ENCODE results near the gene SERHL2. TPM values are rescaled to one million over a fixed set of nuclear protein-coding genes. Genes with fewer than 3 reads are reported as not detected.
"Not testable (repeated sequence)": the region's sequence is repeated elsewhere in the genome, so short reads cannot be mapped to it uniquely, and the experiment has no call there.

The SERHL2 gene
- polyA plus RNA-seq, 1 donor (not counting 4 experiments of a cell fraction or from before 2014, with no cell fraction given): 2.5 TPM

- peaks cover 3 to 6% of the 10 kb centered on the region in 2 experiments for H3K36me3 ChIP-seq (ENCODE audit: control insufficient read depth in 2 of 2, extremely low read depth in 1 of 2, insufficient read depth in 2 of 2, low read length in 2 of 2)
- FAIRE-seq (no peak), DNase-seq (ENCODE audit: low read depth, low spot score) (no peak)
- H3K27me3 ChIP-seq (ENCODE audit: control insufficient read depth, extremely low read depth, insufficient read depth, low read length): no peaks in the 10 kb centered on the region
- no peaks in the 10 kb centered on the region for H3K9me3 ChIP-seq (ENCODE audit: control insufficient read depth, low read depth, low read length)
- no peaks in the 10 kb centered on the region for H4K20me1 ChIP-seq (ENCODE audit: control insufficient read depth, extremely low read depth, insufficient read depth, low read length)
- peaks cover 5% of the 10 kb centered on the region for H3K4me1 ChIP-seq (ENCODE audit: control insufficient read depth, extremely low read depth, insufficient read depth, low read length)
- H3K9ac ChIP-seq (ENCODE audit: control insufficient read depth, extremely low read depth, insufficient read depth, low read length): no peak overlapping the region
- peaks cover 31% of the 10 kb centered on the region for H3K79me2 ChIP-seq (ENCODE audit: control insufficient read depth, insufficient read depth, low read length)
- dilution Hi-C loops (cut with MboI; ENCODE audit: extremely low pct_ligation_motif_present, low sequenced_read_pairs): no loop called here
- H3K27ac ChIP-seq (ENCODE audit: control insufficient read depth, insufficient read depth, low read length): no peak overlapping the region
- TF ChIP-seq EZH2 (IDR thresholded peaks at IDR 0.05; ENCODE audit: low read length) (no peak), CTCF (optimal IDR thresholded peaks at IDR 0.05 in 1 of 3, IDR thresholded peaks at IDR 0.05 in 1 of 3, conservative IDR thresholded peaks at IDR 0.05 in 1 of 3; ENCODE audit: extremely low read depth in 1 of 3, insufficient read depth in 2 of 3, low read length in 3 of 3) (no peak)
- no peak overlapping the region for H3K4me3 ChIP-seq (ENCODE audit: control insufficient read depth in 2 of 3, extremely low read depth in 1 of 3, insufficient read depth in 2 of 3, low read depth in 1 of 3, low read length in 3 of 3)
- H3K9me1 ChIP-seq (ENCODE audit: control insufficient read depth, extremely low read depth, insufficient read depth, low read length): no peaks in the 10 kb centered on the region
- no peak overlapping the region for H3K4me2 ChIP-seq (ENCODE audit: control insufficient read depth, extremely low read depth, insufficient read depth, low read depth, low read length)
- no peak overlapping the region for H2AFZ ChIP-seq (ENCODE audit: control insufficient read depth, low read length)
These were observed 37.9 kb upstream of the SERHL2 start for GRCh38 chr22:42515896-42516295.

GRCh38 chr22:42517103-42517502, 36.7 kb upstream of the SERHL2 start:
- H3K4me1 ChIP-seq (ENCODE audit: control insufficient read depth, extremely low read depth, insufficient read depth, low read length); DNase-seq (ENCODE audit: low read depth, low spot score); dilution Hi-C loops (cut with MboI; ENCODE audit: extremely low pct_ligation_motif_present, low sequenced_read_pairs); H4K20me1 ChIP-seq (ENCODE audit: control insufficient read depth, extremely low read depth, insufficient read depth, low read length); H3K4me2 ChIP-seq (ENCODE audit: control insufficient read depth, extremely low read depth, insufficient read depth, low read depth, low read length); H3K27ac ChIP-seq (ENCODE audit: control insufficient read depth, insufficient read depth, low read length); H2AFZ ChIP-seq (ENCODE audit: control insufficient read depth, low read length); H3K9ac ChIP-seq (ENCODE audit: control insufficient read depth, extremely low read depth, insufficient read depth, low read length); H3K9me3 ChIP-seq (ENCODE audit: control insufficient read depth, low read depth, low read length); FAIRE-seq; H3K36me3 ChIP-seq (ENCODE audit: control insufficient read depth in 2 of 2, extremely low read depth in 1 of 2, insufficient read depth in 2 of 2, low read length in 2 of 2); H3K27me3 ChIP-seq (ENCODE audit: control insufficient read depth, extremely low read depth, insufficient read depth, low read length); H3K9me1 ChIP-seq (ENCODE audit: control insufficient read depth, extremely low read depth, insufficient read depth, low read length); H3K4me3 ChIP-seq (ENCODE audit: control insufficient read depth in 2 of 3, extremely low read depth in 1 of 3, insufficient read depth in 2 of 3, low read depth in 1 of 3, low read length in 3 of 3): not testable (repeated sequence)
- peaks cover 31% of the 10 kb centered on the region for H3K79me2 ChIP-seq (ENCODE audit: control insufficient read depth, insufficient read depth, low read length)

- H3K36me3 ChIP-seq (ENCODE audit: control insufficient read depth in 2 of 2, extremely low read depth in 1 of 2, insufficient read depth in 2 of 2, low read length in 2 of 2); H3K9me3 ChIP-seq (ENCODE audit: control insufficient read depth, low read depth, low read length); H2AFZ ChIP-seq (ENCODE audit: control insufficient read depth, low read length); DNase-seq (ENCODE audit: low read depth, low spot score); H4K20me1 ChIP-seq (ENCODE audit: control insufficient read depth, extremely low read depth, insufficient read depth, low read length); H3K27me3 ChIP-seq (ENCODE audit: control insufficient read depth, extremely low read depth, insufficient read depth, low read length); H3K9me1 ChIP-seq (ENCODE audit: control insufficient read depth, extremely low read depth, insufficient read depth, low read length); dilution Hi-C loops (cut with MboI; ENCODE audit: extremely low pct_ligation_motif_present, low sequenced_read_pairs); H3K4me1 ChIP-seq (ENCODE audit: control insufficient read depth, extremely low read depth, insufficient read depth, low read length): not testable (repeated sequence)
- peak; percentile 88 for FAIRE-seq
- Histone ChIP-seq H3K79me2 (ENCODE audit: control insufficient read depth, insufficient read depth, low read length) (peaks cover 31% of the 10 kb centered on the region), H3K4me3 (ENCODE audit: control insufficient read depth in 2 of 3, extremely low read depth in 1 of 3, insufficient read depth in 2 of 3, low read depth in 1 of 3, low read length in 3 of 3) (peak overlapping the region; percentile 62 to 83 (median 73)), H3K9ac (ENCODE audit: control insufficient read depth, extremely low read depth, insufficient read depth, low read length) (peak overlapping the region; percentile 83), H3K27ac (ENCODE audit: control insufficient read depth, insufficient read depth, low read length) (peak overlapping the region; percentile 67), H3K4me2 (ENCODE audit: control insufficient read depth, extremely low read depth, insufficient read depth, low read depth, low read length) (peak overlapping the region; percentile 90)
These were observed 34.9 kb upstream of the SERHL2 start for GRCh38 chr22:42518638-42519524.

Measured in keratinocyte (primary cell).